D721Med (cell line): ENCODE results near the gene RNF225.

ENCODE experiments used
- DNase-seq: peaks from one replicate; pipeline ENCODE4 v3.0.0; 2011; ENCODE audit warnings: low spot score; ENCODE audit not compliant: insufficient read length
- FAIRE-seq: peaks from 2 replicates; lab custom pipeline; 2011; peaks lifted over from hg19 to GRCh38; lab: Jason Lieb, UNC
- TF ChIP-seq, protein P1 (sequence below): IDR thresholded peaks from 2 replicates; pipeline ENCODE4 v1.5.1; 2012; ENCODE audit warnings: mild to moderate bottlenecking, control low read depth; ENCODE audit not compliant: insufficient read depth; ENCODE audit errors: missing control alignments

Gene RNF225

DNA sequence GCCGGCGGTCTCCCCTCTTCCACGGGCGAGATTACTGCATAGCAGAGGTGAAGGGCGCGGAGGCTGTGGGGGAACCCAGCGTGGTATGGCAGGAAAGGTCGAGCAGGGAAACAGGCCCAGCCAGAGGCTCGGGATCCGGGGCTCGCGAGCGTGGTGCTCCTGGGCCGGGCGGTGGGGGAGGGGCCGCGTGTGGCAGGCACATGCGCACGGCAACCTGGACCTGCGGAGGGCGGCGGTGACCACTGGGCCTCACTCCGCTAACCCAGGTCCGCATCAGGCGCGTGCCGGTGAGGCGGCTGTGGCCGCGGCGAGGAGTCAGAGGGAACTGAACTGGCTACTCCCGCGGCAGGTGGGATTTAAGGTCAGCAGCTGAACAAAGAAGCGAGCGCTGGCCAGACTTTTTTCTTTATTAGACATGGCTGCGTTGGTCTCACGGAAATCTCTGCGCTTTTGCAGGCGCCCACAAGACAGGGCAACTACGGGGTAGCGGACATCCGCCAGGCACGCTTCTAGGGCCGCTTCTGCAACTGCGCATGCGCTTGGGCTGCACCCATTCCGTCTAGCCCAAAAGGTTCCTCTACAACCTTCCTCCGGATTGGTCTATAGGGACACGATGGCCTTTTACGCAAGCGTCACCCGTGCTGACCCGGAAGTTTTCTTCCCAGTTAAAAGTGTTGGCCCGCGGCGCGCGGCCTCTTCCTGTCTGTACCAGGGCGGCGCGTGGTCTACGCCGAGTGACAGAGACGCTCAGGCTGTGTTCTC is 8.7 kb upstream of the RNF225 start, which contains the start of gene RPS5:
RPS5 (plus strand) TSS at position 694 of the 762 bp plus-strand sequence. CDS start 869 bp downstream, outside the sequence.
- FAIRE-seq, result no peak
- DNase-seq, result peak; percentile 86
- TF ChIP-seq, protein P1, sequence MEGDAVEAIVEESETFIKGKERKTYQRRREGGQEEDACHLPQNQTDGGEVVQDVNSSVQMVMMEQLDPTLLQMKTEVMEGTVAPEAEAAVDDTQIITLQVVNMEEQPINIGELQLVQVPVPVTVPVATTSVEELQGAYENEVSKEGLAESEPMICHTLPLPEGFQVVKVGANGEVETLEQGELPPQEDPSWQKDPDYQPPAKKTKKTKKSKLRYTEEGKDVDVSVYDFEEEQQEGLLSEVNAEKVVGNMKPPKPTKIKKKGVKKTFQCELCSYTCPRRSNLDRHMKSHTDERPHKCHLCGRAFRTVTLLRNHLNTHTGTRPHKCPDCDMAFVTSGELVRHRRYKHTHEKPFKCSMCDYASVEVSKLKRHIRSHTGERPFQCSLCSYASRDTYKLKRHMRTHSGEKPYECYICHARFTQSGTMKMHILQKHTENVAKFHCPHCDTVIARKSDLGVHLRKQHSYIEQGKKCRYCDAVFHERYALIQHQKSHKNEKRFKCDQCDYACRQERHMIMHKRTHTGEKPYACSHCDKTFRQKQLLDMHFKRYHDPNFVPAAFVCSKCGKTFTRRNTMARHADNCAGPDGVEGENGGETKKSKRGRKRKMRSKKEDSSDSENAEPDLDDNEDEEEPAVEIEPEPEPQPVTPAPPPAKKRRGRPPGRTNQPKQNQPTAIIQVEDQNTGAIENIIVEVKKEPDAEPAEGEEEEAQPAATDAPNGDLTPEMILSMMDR, result no peak

- TF ChIP-seq, protein P1, result no peak
- DNase-seq (no peak), FAIRE-seq (no peak)
These were observed 7.9 kb upstream of the RNF225 start for GRCh38 chr19:58387338-58388174.

GRCh38 chr19:58388175-58388526 is 7.3 kb upstream of the RNF225 start:
- DNase-seq (no peak), FAIRE-seq (no peak)
- TF ChIP-seq, protein P1, result no peak

- TF ChIP-seq, protein P1, result no peak
- FAIRE-seq (no peak), DNase-seq (no peak)
These were observed 2.3 kb upstream of the RNF225 start for GRCh38 chr19:58392945-58393724.

GRCh38 chr19:58393725-58394033 is 1.8 kb upstream of the RNF225 start:
- TF ChIP-seq, protein P1, result no peak
- no peak for FAIRE-seq

GRCh38 chr19:58394821-58395219 is 636 bp upstream of the RNF225 start:
- DNase-seq, result no peak
- no peak for FAIRE-seq
- TF ChIP-seq, protein P1, result no peak

More at GRCh38 chr19:58393725-58394033, 1.8 kb upstream of the RNF225 start:
- DNase-seq, result no peak
